ENCODE data around the gene CMSS1. TPM values are rescaled to one million over a fixed set of nuclear protein-coding genes. Genes with fewer than 3 reads are reported as not detected.

CMSS1 gene
- polyA plus RNA-seq, 1 of the 3 experiments (the other 2 are of a cell fraction): 9.1 TPM

- TF ChIP-seq RFX5 (IDR thresholded peaks at IDR 0.05; ENCODE audit: low read length) (no peak), RAD21 (IDR thresholded peaks at IDR 0.05; ENCODE audit: low read length) (no peak), MAX (IDR thresholded peaks at IDR 0.05; ENCODE audit: low read depth) (no peak), NFIC (IDR thresholded peaks at IDR 0.05; ENCODE audit: borderline replicate concordance) (no peak), MEF2A (IDR thresholded peaks at IDR 0.05; ENCODE audit: borderline replicate concordance, low read depth) (no peak), RXRA (IDR thresholded peaks at IDR 0.05; ENCODE audit: borderline replicate concordance, low read depth) (no peak), TCF12 (IDR thresholded peaks at IDR 0.05) (no peak), GATA2 (CRISPR knock-in tag; IDR thresholded peaks at IDR 0.05) (no peak), SMC3 (IDR thresholded peaks at IDR 0.05; ENCODE audit: low read depth, low read length) (no peak), CHD2 (IDR thresholded peaks at IDR 0.05; ENCODE audit: low read length, partially characterized antibody) (no peak), TAF1 (IDR thresholded peaks at IDR 0.05; ENCODE audit: borderline replicate concordance, low read depth, low read length) (no peak)
These were observed 391.5 kb downstream of the CMSS1 start (continued) for GRCh38 chr3:100209169-100209568.

- Histone ChIP-seq H3K4me2 (no peak overlapping the region), H3K79me2 (ENCODE audit: insufficient read depth) (no peaks in the 10 kb centered on the region), H3K9me3 (no peaks in the 10 kb centered on the region), H3K4me3 (ENCODE audit: low read depth in 2 of 2, low read length in 1 of 2) (no peak overlapping the region), H3F3A (replicated peaks; ENCODE audit: insufficient read depth) (no peaks in the 10 kb centered on the region), H3K27ac (ENCODE audit: low read depth in 2 of 2, low read length in 1 of 2) (no peak overlapping the region), H4K20me1 (ENCODE audit: insufficient read depth) (no peaks in the 10 kb centered on the region), H3K36me3 (replicated peaks in 1 of 2; ENCODE audit: control insufficient read depth in 1 of 2, insufficient read depth in 2 of 2, low read length in 1 of 2) (no peaks in the 10 kb centered on the region), H3K9me2 (no peaks in the 10 kb centered on the region), H3K4me1 (ENCODE audit: control insufficient read depth in 1 of 2, insufficient read depth in 2 of 2, low read depth in 1 of 2, low read length in 1 of 2) (no peaks in the 10 kb centered on the region; a peak in 2 of 4 replicates), H3K9ac (no peak overlapping the region), H3K27me3 (ENCODE audit: insufficient read depth) (no peaks in the 10 kb centered on the region), H2AFZ (ENCODE audit: low read depth) (no peak overlapping the region; the same call in 1 of the 2 replicates)
- ChIA-PET POLR2A (no interaction called here), CTCF (interaction anchor here (1.6 kb wide), 1 partner anchor 18 kb away, joined by 4 read pairs; no protein-coding TSS in a partner anchor)
- WGBS (ENCODE audit: low lambda C conversion rate): 94% methylated on average over 2 of the region's 2 CpGs
- TF ChIP-seq YY1 (IDR thresholded peaks at IDR 0.05; ENCODE audit: low read depth): no peak
- no peak for TF ChIP-seq NFIC (IDR thresholded peaks at IDR 0.05; ENCODE audit: borderline replicate concordance)
- no peak for DNase-seq
These were observed 392.5 kb downstream of the CMSS1 start for GRCh38 chr3:100209948-100210771.

GRCh38 chr3:100210772-100211135, 393.1 kb downstream of the CMSS1 start:
- CTCF ChIA-PET: interaction anchor here (1.6 kb wide), 1 partner anchor 18 kb away, joined by 4 read pairs; no protein-coding TSS in a partner anchor

More at GRCh38 chr3:100210772-100211135, 393.1 kb downstream of the CMSS1 start:
- H2AFZ ChIP-seq (ENCODE audit: low read depth): no peak overlapping the region
- no peak overlapping the region for H3K4me3 ChIP-seq (ENCODE audit: low read depth in 2 of 2, low read length in 1 of 2)
- H3K36me3 ChIP-seq (replicated peaks in 1 of 2; ENCODE audit: control insufficient read depth in 1 of 2, insufficient read depth in 2 of 2, low read length in 1 of 2): no peaks in the 10 kb centered on the region
- H3K79me2 ChIP-seq (ENCODE audit: insufficient read depth): no peaks in the 10 kb centered on the region
- 45% methylated on average over 3 of the region's 3 CpGs for WGBS (ENCODE audit: low lambda C conversion rate)
- H3K4me1 ChIP-seq (ENCODE audit: control insufficient read depth in 1 of 2, insufficient read depth in 2 of 2, low read depth in 1 of 2, low read length in 1 of 2): no peaks in the 10 kb centered on the region; a peak in 1 of 4 replicates
- H3K4me2 ChIP-seq: no peak overlapping the region
- no peaks in the 10 kb centered on the region for H4K20me1 ChIP-seq (ENCODE audit: insufficient read depth)
- POLR2A ChIA-PET: no interaction called here
- H3K9ac ChIP-seq: no peak overlapping the region
- DNase-seq: no peak
- no peaks in the 10 kb centered on the region for H3F3A ChIP-seq (replicated peaks; ENCODE audit: insufficient read depth)
- no peaks in the 10 kb centered on the region for H3K27me3 ChIP-seq (ENCODE audit: insufficient read depth)
- no peak overlapping the region for H3K27ac ChIP-seq (ENCODE audit: low read depth in 2 of 2, low read length in 1 of 2)
- no peaks in the 10 kb centered on the region for H3K9me3 ChIP-seq
- H3K9me2 ChIP-seq: no peaks in the 10 kb centered on the region
- TF ChIP-seq EP300 (IDR thresholded peaks at IDR 0.05; ENCODE audit: borderline replicate concordance in 1 of 2, low read depth in 1 of 2, low read length in 1 of 2) (no peak), USF2 (IDR thresholded peaks at IDR 0.05; ENCODE audit: borderline replicate concordance, low read depth, low read length) (no peak)

Data from SK-N-SH (cell line).